Measurements from ENCODE around the gene GPX2.

The GPX2 gene

GRCh38 chr14:64958743-64959142 is 16.2 kb upstream of the GPX2 start:
- DNase-seq, result no peak

- no peak for DNase-seq
Measured at GRCh38 chr14:64958201-64958600, 15.7 kb upstream of the GPX2 start.

DNA sequence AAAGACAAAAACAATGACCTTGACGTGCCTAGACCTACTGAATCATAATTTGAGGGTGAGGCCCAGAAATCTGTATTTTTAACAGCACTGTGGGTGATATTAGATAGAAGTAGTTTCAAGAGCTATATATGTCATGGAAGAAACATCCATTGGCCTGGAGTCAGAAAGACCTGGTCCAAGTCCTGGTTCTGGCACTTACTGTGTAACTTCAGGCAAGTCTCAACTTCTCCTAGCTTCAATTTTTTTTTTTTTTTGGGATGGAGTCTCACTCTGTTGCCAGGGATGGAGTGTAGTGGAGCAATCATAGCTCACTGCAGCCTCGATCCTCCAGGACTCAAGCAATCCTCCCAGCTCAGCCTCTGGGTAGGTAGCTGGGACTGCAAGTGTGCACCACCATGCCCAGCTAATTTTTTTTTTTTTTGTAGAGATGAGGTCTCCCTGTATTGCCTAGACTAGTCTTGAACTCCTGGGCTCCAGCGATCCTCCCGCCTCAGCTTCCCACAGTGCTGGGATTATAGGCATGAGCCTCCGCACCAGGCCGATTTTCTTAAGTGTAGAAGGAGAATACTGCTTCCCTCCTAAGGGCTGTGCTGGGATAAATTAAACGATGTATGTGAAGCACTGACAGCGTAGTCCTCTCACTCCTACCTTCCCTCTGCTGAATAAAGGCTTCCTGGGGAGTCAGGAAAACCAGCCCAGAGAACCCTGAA is 14.3 kb upstream of the GPX2 start:
- DNase-seq, result no peak

GRCh38 chr14:64955297-64955696 is 12.8 kb upstream of the GPX2 start:
- DNase-seq, result no peak

GRCh38 chr14:64954491-64955240 is 12.1 kb upstream of the GPX2 start:
- no peak for DNase-seq

- DNase-seq, result no peak
Measured at GRCh38 chr14:64953661-64954060, 11.1 kb upstream of the GPX2 start.

GRCh38 chr14:64953310-64953654 is 10.7 kb upstream of the GPX2 start:
- no peak for DNase-seq

DNA sequence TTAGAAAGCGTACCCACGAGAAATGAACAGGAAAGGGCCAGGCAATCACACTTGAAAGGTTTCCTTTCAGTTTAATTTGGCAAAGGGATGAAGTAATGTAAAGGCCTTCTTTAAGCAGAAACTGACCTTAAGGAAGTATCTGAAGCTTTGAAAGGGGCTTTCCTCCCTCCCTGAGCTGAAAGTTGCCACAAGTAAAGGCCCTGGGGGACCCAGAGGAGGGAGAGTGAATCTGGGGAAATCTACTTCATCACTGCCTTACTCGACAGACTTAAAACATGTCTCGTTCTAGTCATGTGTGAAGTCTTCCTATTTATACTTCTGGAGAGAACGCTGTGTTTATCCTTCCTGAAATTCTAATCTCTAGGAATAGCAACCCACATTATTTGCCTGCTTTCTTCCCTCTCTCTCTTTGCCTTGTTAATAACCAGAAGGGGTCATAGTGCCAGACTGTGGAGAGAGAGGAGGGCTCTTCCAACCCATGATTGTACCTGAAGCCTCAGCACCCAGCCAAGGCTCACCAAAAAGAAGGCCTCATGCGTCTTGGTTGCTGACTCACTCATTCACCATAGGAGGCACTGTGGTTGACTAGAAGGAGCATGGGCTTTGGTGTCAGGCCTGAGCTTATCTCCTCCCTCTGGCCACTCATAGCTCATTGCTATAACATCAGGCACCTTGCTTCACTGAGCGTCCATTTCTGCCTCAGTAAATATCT is 10.2 kb upstream of the GPX2 start:
- no peak for DNase-seq

DNA sequence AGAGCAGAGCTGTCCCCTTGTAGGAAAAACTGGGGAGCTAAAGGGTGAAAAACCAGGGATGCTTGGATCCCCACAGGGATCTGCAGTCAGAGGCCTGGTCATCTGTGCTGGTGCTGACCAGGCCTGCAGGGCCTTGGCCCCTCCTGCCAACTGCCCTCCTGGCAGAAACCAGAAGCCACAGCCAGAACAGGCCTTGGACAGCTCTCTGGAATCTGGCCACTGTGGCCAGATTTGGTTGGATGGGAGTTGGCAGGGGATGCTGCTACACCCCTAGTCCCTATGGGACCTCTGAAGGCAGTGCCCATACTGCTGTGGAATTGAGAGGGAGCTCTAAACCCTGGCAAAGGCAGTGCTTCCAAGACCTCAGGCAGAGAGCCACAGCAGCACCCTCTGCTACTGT is 9.2 kb upstream of the GPX2 start:
- no peak for DNase-seq

DNA sequence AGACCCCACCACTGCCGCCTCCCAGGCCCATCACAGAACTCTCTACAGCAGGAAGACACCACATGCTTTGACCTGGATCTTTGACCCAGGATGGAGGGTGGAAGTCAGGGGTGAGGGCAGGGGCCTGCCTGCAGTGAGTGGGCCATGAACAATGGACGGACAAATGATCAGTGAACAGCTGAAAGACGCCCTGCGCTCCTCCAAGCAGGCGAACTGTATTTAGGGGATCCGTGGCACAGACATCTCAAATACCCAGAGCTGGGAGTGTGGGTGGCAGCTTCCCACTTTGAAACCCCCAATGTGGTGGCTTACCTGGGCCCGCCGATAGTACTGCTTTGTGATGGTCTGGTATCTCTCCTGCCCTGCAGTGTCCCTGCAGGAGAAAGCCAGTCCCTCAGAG is 8.7 kb upstream of the GPX2 start:
- no peak for DNase-seq

- no peak for DNase-seq
Measured at GRCh38 chr14:64950889-64951288, 8.3 kb upstream of the GPX2 start.

DNA sequence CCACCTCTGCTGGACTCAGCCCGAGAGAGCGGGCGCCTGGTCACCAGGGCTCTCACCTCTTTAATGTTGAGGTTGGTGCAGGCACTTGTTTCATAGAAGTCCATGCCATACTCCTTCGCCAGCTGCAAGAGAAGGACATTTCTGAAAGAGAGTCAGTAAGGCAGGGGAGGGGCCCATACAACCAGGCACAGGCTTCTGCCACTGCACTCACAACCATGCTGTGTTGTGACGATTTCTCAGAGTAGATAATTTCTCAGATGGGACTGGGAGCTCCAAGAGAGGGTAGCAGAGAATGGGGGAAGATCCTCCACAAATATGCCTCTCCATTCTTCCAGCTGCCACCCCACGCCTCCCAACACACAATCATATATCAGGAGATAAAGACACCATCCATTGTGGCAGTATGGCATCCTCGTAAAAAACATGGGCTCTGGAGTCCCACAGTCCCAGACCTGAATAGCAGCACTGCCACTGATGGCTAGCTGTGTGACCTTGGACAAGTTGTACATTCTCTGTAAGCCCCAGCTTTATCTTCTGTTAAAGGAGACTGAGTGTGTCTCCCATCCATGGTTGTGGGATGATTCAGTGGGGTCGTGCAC is 6.2 kb upstream of the GPX2 start:
- DNase-seq, result no peak

DNA sequence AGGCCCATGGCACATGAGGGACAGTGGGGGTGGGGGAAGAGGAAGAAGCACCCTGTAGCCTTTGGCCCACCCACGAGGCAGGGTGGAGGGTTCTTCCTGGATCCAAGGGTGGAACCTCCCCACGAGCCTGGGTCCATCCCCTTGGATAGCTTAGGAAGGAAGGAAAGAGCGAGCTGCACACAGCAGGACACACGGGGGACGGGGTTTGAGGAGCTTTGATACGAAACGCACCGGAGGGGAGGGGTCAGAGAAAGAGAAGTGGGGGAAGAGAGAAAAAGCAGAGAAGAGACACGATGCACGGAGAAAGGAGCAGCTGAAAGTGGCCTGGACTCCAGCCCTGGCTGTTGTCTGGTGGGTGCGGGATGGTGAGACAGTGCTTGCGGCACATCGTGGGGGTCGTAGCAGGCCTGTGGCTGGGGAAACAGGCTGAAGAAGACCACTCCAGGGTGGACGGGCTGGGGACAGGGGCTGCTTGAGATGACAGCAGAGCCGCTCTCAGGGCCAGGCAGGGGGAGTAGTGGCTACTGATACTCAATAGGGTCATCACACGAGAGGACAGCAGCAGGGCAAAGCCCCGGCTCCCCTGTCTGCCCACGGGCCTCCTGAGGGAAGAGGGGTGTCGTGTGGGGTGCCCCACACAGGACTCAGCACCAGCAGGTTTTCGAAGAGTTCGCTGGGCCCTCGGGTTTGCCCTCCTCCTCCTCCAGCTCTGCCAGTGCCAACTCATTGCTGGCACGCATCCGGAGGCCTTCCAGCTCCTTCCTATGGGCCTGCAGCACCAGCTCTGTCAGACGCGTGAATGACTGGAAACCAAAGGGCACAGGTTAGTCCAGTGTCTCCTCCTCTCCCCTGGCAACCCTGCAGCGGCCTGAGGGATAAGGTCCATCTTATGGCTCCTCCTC is 5.4 kb upstream of the GPX2 start:
- no peak for DNase-seq

DNA sequence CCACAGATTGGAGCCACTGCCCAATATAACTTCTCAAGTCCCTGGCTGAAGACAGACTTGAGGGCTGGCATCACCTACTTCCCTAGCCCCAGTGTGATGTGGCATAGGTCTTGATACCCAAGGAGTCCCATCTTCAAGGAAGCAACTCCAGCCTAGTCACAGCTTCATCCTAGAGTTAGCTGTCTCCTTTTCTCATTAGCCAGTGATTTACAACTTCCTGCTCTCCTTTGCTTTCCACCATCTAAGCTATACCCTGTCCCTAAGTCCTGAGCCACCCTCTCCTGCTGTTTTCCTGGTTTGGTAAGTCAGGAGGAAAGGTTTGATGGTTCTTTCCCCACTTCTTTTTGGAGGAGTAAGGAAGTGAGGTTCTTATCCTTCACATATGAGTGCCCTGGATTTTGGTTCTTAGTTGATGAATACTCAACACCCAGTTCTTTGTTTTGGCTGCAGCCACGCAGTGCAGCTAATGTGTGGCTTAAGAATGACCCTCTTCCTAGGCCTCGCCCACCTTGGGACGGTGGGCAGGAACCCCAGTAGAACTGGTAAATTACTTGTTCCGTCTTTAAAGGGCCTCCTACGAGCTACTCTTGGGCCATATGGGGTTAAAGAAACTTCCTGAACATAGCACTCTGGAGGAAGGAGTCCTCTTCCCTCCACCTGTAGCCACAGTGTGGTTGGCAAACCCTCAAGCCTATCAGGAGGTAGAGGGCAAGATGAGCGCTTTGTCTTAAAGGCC is 3.9 kb upstream of the GPX2 start:
- no peak for DNase-seq

- DNase-seq, result no peak
Measured at GRCh38 chr14:64945431-64946178, 3.1 kb upstream of the GPX2 start.

DNA sequence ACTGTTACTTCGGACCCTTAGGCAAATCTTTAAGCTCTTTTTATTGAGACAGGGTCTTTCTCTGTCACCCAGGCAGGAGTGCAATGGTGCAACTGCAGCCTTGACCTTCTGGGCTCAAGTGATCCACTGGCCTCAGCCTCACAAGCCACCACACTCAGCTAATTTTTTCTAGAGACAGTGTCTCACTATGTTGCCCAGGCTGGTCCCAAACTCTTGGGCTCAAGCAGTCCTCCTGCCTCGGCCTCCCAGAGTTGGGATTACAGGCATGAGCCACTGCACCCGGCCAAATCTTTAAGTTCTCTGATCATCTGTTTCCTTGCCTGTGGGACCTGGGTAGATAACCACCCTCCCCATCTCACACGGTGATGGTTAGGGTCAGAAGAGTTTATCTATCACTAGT is 2.3 kb upstream of the GPX2 start:
- DNase-seq, result no peak

DNA sequence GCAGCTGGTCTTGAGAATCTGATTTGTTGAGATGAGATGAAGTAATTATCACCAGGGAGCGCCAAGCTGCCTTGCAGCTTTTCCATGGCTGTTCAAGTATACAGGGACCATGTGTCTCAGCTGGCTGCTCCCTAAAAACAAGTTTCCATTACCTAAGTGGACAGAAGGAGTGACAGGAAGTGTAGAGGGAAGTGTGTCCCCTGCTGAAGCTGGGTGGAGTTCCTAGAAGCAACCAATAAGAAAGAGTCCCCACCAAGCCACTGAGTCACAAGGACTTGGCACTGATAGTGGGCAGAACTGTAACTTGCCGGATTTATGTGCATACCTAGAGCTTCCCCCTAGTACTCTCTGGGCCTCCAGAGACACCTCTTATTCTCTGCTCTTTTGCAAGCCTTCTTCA is 1.5 kb upstream of the GPX2 start:
- no peak for DNase-seq

- DNase-seq, result no peak
Measured at GRCh38 chr14:64943556-64943955, 1.0 kb upstream of the GPX2 start.

DNA sequence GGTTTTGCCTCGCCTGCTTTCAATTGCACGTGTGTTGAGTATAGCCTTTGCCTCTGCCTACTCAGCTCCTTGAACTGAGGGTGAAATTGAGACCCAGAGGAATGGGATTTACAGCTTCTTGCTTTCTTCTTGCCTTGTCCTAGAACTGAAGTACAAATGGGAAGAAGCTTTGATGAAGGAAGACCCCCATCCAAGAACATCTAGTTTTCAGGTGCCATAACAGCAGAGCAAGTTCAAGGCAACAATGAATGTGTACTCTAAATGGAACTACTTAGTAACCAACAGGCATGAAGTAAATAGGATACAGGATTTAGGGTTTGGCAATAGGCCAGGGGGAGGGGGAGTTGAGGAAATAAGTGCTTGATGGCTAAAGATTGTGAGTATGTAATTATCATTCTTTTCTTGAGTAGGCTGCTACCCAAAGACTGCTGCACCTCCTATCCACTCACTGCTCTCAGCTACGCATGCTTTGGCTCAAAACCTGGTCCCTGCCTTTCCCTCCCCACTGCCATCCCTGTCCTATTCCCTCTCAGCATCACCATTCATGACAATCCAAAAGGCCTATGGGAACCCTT is 2.1 kb downstream of the GPX2 start:
- DNase-seq, result no peak

DNA sequence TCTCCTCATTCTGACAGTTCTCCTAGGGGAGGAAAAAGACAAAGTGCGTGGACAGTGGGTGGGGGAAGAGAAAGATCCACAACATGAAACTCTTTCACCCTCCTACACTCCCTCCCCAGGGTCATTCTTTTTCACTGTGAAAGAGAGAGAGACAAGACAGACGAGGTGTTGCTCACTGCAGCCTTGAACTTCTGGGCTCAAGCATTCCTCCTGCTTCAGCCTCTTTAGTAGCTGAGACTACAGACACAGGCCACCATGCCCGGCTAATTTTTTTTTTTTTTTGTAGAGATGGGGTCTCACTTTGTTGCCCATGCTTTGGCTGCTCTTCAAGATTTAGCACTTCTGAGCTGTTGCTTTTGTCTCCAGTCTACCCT is 2.7 kb downstream of the GPX2 start:
- no peak for DNase-seq
